ENCODE data around the gene NVL. TPM values are rescaled to one million over a fixed set of nuclear protein-coding genes. Genes with fewer than 3 reads are reported as not detected.

NVL gene
- polyA plus RNA-seq, 1 of the 3 experiments (the other 2 are of a cell fraction), result 12.4 TPM

GRCh38 chr1:224329484-224329841 lies 509 bp downstream of the NVL start:
- peak overlapping the region; percentile 89 for H3K4me2 ChIP-seq
- H4K20me1 ChIP-seq (ENCODE audit: insufficient read depth), result no peaks in the 10 kb centered on the region
- TF ChIP-seq RAD21 (IDR thresholded peaks at IDR 0.05; ENCODE audit: low read length) (no peak), IRF3 (IDR thresholded peaks at IDR 0.05; ENCODE audit: low read depth, low read length) (no peak), TAF1 (IDR thresholded peaks at IDR 0.05; ENCODE audit: borderline replicate concordance, low read depth, low read length) (no peak), EP300 (IDR thresholded peaks at IDR 0.05; ENCODE audit: borderline replicate concordance in 1 of 2, low read depth in 1 of 2, low read length in 1 of 2) (no peak)
- peak overlapping the region; percentile 89 to 93 for H3K27ac ChIP-seq (ENCODE audit: low read depth in 2 of 2, low read length in 1 of 2)
- H3K9ac ChIP-seq, result peak overlapping the region; percentile 94
- H3K4me3 ChIP-seq (ENCODE audit: low read depth in 2 of 2, low read length in 1 of 2), result peak overlapping the region; percentile 80 to 87
- H3F3A ChIP-seq (replicated peaks; ENCODE audit: insufficient read depth), result peaks cover 17% of the 10 kb centered on the region
- WGBS (ENCODE audit: low lambda C conversion rate), result 0% methylated on average over 7 of the region's 7 CpGs
- peaks cover 0 to 4% of the 10 kb centered on the region in 2 experiments for H3K36me3 ChIP-seq (replicated peaks in 1 of 2; ENCODE audit: control insufficient read depth in 1 of 2, insufficient read depth in 2 of 2, low read length in 1 of 2)
- ChIA-PET CTCF (interaction anchor here (0.9 to 2.2 kb wide), 5 partner anchors 24 to 492 kb away, joined by 3 to 7 read pairs (median 5); no protein-coding TSS in a partner anchor), POLR2A (interaction anchor here (0.8 kb wide), 1 partner anchor 23 kb away, joined by 3 read pairs; no protein-coding TSS in a partner anchor)
- H3K9me2 ChIP-seq, result no peaks in the 10 kb centered on the region
- H2AFZ ChIP-seq (ENCODE audit: low read depth), result peak overlapping the region; percentile 94
- DNase-seq, result no peak
- peaks cover 53% of the 10 kb centered on the region for H3K79me2 ChIP-seq (ENCODE audit: insufficient read depth)
- H3K9me3 ChIP-seq, result no peaks in the 10 kb centered on the region
- H3K27me3 ChIP-seq (ENCODE audit: insufficient read depth), result no peaks in the 10 kb centered on the region
- peaks cover 4 to 7% of the 10 kb centered on the region in 2 experiments for H3K4me1 ChIP-seq (ENCODE audit: control insufficient read depth in 1 of 2, insufficient read depth in 2 of 2, low read depth in 1 of 2, low read length in 1 of 2)

- Histone ChIP-seq H3K4me2 (peak overlapping the region; percentile 89), H3K36me3 (replicated peaks in 1 of 2; ENCODE audit: control insufficient read depth in 1 of 2, insufficient read depth in 2 of 2, low read length in 1 of 2) (peaks cover 0 to 7% of the 10 kb centered on the region in 2 experiments), H3K4me3 (ENCODE audit: low read depth in 2 of 2, low read length in 1 of 2) (peak overlapping the region; percentile 80 to 87; a peak in 1 of 4 replicates), H4K20me1 (ENCODE audit: insufficient read depth) (no peaks in the 10 kb centered on the region), H3K27me3 (ENCODE audit: insufficient read depth) (no peaks in the 10 kb centered on the region), H3F3A (replicated peaks; ENCODE audit: insufficient read depth) (peaks cover 12% of the 10 kb centered on the region), H3K79me2 (ENCODE audit: insufficient read depth) (peaks cover 61% of the 10 kb centered on the region), H3K27ac (ENCODE audit: low read depth in 2 of 2, low read length in 1 of 2) (no peak overlapping the region), H3K9me3 (no peaks in the 10 kb centered on the region), H2AFZ (ENCODE audit: low read depth) (no peak overlapping the region), H3K9ac (peak overlapping the region; percentile 94; the same call in 1 of the 2 replicates), H3K9me2 (no peaks in the 10 kb centered on the region), H3K4me1 (ENCODE audit: control insufficient read depth in 1 of 2, insufficient read depth in 2 of 2, low read depth in 1 of 2, low read length in 1 of 2) (peaks cover 3 to 4% of the 10 kb centered on the region in 2 experiments)
- DNase-seq, result no peak
- TF ChIP-seq TAF1 (IDR thresholded peaks at IDR 0.05; ENCODE audit: borderline replicate concordance, low read depth, low read length), result no peak
- no peak for TF ChIP-seq SIN3A (IDR thresholded peaks at IDR 0.05; ENCODE audit: borderline replicate concordance, low read depth, low read length)
- no peak for TF ChIP-seq NFIC (IDR thresholded peaks at IDR 0.05; ENCODE audit: borderline replicate concordance)
- TF ChIP-seq GABPA (IDR thresholded peaks at IDR 0.05; ENCODE audit: low read depth), result no peak
- TF ChIP-seq MEF2A (IDR thresholded peaks at IDR 0.05; ENCODE audit: borderline replicate concordance, low read depth), result no peak
- TF ChIP-seq TEAD4 (IDR thresholded peaks at IDR 0.05; ENCODE audit: borderline replicate concordance, insufficient read depth), result no peak
- TF ChIP-seq GATA2 (CRISPR knock-in tag; IDR thresholded peaks at IDR 0.05), result no peak
- no peak for TF ChIP-seq FOXM1 (IDR thresholded peaks at IDR 0.05; ENCODE audit: low read depth)
- TF ChIP-seq EP300 (IDR thresholded peaks at IDR 0.05; ENCODE audit: borderline replicate concordance in 1 of 2, low read depth in 1 of 2, low read length in 1 of 2), result no peak
- no peak for TF ChIP-seq NRF1 (IDR thresholded peaks at IDR 0.05; ENCODE audit: low read depth, low read length)
- no peak for TF ChIP-seq ZBTB33 (IDR thresholded peaks at IDR 0.05; ENCODE audit: borderline replicate concordance, low read depth)
- TF ChIP-seq RXRA (IDR thresholded peaks at IDR 0.05; ENCODE audit: borderline replicate concordance, low read depth), result no peak
- TF ChIP-seq ELF1 (IDR thresholded peaks at IDR 0.05), result no peak
- TF ChIP-seq FOXJ3 (CRISPR knock-in tag; IDR thresholded peaks at IDR 0.05), result no peak
- no peak for TF ChIP-seq TCF12 (IDR thresholded peaks at IDR 0.05)
- no peak for TF ChIP-seq RFX5 (IDR thresholded peaks at IDR 0.05; ENCODE audit: low read length)
- POLR2A ChIA-PET, result no interaction called here
- 57% methylated on average over 6 of the region's 6 CpGs for WGBS (ENCODE audit: low lambda C conversion rate)
- CTCF ChIA-PET, result interaction anchor here (2.2 kb wide), 1 partner anchor 23 kb away, joined by 7 read pairs; no protein-coding TSS in a partner anchor
Measured at GRCh38 chr1:224328644-224329043, 1.3 kb downstream of the NVL start.

Data from SK-N-SH (cell line).